HG02798 (cell line): ENCODE measurements around the gene PTK7.
"Not testable (repeated sequence)": the region's sequence is repeated elsewhere in the genome, so short reads cannot be mapped to it uniquely, and the experiment has no call there.

ENCODE experiments used
- ATAC-seq: cut with Tn5 transposase; IDR thresholded peaks from one replicate; pipeline ENCODE4 v1.9.1; 2021; ENCODE audit warnings: mild to moderate bottlenecking; ENCODE audit not compliant: unreplicated experiment, poor library complexity

Gene PTK7

DNA sequence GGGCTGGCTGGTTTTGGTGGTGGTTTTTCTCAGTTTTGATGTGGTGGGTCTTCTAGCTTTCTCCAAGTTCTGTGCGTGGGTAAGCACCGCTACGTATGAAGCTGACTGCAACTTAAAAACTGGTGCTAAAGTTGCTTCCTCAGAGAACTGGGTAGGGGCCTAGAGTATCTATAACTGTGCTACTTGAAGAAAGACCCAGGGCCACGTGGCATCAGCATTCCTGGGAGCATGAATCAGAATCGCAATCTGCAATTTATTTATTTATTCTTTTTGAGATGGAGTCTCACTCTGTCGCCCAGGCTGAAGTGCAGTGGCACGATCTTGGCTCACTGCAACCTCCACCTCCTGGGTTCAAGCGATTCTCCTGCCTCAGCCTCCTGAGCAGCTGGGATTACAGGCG, 5.8 kb downstream of the PTK7 start:
- ATAC-seq = not testable (repeated sequence)

- no peak for ATAC-seq
Measured at GRCh38 chr6:43082806-43083655, 6.9 kb downstream of the PTK7 start.

DNA sequence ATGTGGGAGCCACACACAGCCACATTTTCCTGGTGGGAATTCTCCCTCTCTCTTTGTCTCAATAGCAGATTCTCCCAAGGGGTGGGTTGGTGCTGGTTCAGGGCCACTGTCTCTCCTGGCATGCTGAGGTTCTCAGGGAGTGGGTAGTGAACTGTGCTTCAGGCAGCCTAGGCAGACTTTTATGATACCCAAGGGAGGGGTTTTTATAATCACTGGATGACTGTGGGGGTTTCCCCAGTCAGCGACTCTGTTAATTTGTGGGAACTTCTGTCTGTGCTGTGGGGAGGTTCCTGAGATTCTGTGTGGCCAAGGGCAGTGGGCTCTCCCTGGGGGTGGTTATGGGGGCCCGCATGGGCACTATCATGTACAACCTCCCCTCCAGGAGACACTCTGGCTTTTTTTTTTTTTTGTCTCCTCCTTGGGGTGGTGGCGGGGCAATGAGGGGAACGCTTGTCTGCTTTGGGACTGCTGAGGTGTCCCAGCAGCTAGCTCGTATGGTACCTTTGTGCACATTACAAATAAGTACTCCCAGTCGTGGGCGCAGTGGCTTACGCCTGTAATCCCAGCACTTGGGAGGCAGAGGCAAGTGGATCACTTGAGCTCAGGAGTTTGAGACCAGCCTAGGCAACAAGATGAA, 10.0 kb downstream of the PTK7 start:
- ATAC-seq = no peak

DNA sequence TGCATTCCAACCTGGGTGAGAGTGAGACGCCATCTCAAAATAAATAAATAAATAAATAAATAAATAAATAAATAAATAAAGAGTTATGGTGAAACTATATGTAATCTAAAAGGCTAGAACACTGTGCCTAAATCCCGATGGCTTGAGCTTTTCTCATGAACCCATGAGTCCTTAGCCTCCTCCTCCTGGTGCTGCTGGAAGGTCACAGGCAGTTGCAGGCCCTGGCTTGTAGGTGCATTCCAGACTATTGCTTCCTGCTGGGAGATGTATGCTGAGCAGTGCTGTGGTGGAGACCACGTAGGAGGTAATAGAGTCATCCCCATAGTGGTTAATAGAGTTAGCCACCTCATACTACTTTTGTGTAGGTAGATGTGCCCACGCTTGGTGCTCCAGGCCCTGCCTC, 12.5 kb downstream of the PTK7 start:
- ATAC-seq = no peak

DNA sequence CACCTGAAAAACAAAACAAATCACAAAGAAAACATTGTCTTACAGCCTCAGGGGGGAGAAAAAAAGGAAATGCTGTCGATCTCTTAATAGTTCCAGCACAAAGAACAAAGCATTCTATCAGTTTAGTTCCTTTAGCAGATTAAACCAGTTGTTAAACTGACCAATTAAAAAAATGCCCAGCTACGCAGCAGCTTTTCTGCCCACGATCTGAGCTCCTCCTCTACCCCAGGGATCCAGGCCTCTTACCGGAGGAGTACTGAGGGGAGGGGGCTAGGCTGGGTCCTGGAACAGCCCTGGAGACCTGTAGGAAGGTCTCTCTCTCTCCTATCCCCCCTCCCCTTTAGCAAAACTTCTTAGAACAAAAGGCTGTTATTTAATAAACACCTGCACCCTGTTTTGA, 13.4 kb downstream of the PTK7 start:
- no peak for ATAC-seq

DNA sequence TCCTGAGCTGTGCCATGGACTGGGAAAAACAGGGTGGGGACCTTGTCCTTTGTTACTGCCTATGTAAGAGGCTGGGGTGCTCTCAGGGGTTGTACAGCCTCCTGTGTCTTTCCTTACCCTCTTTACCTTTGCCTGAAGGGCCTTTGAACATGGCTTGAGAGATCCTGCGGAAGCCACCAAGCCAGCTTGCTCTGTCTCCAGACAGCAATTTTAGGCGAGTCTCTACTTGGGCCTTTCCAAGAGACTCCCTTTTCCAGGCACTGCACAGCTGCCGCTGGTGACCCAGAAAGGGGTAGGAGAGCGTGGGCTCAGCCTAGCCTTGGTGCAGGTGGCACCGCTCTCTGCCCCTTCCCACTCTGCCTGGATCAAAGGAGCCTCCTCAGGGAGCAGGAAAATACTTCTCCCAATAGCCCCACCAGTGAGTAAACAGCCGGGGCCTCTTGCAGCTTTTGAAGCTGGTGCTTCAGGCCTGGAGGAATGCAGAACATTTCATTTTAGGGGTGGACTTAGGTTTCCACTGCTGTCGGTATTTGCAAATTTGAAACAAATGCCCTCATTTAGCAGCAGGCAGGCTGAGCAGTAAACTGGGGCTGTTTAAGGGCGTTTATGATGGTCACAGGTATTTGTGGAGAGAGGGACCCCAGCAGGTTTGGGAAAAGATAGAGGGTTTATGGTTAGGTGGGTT, 13.9 kb downstream of the PTK7 start:
- ATAC-seq = no peak

DNA sequence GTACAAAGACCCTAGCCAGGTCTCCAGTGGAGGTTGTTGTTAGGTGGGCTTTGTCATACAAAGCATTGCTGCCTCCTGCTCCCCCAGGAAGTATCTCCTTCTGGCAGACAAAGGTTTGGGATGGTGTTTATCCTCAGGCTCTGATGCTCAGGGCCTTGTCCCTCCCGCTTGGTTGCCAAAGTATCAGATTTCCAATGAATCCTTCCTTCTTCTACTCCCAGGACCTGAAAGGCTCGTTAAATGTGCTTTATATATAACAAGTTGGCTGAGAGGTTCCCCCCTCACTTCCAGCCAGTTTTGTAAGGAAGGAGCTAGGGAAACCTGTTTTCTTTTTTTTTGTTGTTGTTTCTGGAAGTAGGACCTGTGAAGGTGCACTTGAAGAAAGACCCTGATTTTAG, 14.4 kb downstream of the PTK7 start:
- ATAC-seq = no peak

DNA sequence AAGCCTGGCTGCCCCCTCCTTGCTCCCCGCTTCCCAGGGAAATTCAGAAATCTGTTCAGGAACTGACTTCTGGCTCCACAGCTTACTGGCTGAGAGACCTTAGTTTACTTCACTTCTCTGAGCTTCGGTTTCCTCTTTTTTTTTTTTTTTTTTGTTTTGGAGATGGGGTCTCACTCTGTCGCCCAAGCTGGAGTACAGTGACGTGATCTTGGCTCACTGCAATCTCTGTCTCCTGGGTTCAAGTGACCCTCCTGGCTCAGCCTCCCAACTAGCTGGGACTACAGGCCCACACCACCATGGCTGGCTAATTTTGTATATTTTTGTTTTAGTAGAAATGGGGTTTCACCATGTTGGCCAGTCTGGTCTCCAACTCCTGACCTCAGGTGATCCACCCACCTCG, 14.9 kb downstream of the PTK7 start:
- no peak for ATAC-seq

GRCh38 chr6:43091436-43091991, 15.4 kb downstream of the PTK7 start:
- ATAC-seq = no peak

DNA sequence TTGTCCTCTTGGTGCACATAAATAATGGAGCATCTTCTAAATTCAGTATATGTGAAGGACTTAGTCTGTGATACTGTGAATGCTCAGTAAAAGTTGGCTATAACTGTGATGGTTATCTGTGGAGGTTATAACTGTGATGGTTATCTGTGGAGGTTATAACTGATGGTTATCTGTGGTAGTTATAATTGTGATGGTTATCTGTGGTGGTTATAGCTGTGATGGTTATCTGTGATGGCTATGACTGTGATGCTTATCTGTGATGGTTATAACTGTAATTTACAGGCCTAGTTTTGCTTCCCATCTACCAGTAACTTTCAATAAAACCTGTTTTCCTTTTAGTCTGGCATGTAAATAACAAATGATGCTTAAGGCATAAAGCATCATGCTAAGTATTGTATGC, 16.5 kb downstream of the PTK7 start:
- ATAC-seq = no peak

- ATAC-seq = no peak
Measured at GRCh38 chr6:43093436-43094289, 17.5 kb downstream of the PTK7 start.

DNA sequence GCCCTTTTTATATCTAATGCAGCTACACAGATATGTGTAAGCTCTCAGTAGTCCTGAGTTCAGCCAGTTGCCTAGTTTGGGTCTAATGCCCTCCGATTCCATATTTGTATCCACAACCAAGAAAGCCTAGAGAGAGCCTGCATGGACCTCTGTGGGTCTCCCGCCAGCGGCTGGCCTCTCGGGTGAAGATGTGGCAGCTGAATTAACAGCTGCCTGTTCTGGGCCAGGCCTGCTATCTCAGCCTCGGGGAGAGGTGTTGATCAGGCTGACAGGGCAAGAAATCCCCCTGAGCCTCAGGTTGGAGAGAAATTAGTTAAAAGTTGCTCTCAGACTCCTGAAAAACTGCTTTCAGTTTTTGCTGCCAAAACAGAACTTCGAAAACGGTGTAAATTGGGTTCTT, 19.8 kb downstream of the PTK7 start:
- no peak for ATAC-seq

DNA sequence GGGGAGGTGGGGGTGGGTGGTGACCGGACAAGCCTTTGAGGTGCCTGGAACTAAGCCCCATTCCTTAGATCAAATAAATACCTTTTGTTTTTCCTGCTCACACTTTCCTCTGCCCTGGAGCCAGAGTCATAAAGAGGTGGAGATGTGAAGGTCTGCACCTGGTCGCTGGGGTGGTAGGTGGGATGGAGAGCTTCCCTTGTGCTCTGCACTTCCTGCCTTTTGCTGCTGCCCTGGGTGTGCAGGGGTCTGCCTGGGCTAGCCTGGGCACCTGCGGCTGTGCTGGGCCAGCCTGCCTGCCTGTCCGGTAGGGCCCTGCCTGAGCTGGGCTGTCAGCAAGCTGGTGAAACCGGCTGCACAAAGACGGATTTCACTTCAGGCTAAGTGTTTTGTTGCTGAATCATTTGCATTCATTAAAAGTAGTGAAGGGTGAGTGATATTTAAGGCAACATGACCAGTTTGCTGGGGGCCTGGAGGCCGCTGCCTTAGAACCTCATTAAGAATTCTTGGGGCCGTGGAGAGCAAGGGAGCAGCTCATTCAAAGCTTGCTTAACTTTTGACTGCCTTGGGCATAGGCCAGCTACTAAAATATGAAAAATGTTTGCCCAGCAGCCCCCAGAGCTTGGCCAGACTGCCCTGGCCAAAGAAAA, 20.5 kb downstream of the PTK7 start:
- no peak for ATAC-seq

DNA sequence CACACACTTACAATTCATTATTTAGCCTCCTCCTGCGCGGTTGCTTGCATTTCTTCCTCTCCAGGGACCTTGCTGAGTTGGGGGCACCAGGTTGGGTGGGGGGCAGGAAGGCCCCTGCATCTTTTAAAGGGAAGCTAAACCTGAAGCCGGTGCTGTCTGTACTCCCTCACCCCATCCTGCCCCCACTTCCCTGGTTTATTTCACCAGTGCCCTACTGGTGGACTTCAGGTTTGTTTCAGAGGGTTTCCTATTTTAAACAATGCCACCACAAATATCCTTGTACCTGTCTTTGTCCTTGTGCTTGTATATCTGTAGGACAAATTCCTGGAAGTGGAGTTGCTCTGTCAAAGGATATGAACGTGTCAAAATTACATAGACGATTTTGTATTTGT, 21.0 kb downstream of the PTK7 start:
- ATAC-seq = no peak

DNA sequence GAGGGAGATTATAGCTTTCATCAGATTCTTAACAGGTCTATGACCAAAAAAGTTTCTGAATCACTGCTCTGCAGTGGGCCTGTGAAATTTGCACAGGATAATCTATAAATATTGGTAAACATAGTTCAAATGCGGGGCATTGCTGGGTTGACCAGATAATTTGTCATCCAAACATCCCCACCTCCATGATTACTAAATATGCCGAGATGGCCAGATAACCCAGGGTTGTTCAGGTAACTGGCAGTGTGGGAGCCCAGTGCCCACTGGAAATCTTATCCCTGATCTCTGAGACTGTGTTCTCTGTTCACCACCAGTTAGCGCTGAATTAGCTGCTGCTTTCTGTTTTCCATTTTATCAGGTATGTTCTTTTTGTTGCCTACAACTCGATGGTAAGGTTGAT, 21.4 kb downstream of the PTK7 start:
- no peak for ATAC-seq

DNA sequence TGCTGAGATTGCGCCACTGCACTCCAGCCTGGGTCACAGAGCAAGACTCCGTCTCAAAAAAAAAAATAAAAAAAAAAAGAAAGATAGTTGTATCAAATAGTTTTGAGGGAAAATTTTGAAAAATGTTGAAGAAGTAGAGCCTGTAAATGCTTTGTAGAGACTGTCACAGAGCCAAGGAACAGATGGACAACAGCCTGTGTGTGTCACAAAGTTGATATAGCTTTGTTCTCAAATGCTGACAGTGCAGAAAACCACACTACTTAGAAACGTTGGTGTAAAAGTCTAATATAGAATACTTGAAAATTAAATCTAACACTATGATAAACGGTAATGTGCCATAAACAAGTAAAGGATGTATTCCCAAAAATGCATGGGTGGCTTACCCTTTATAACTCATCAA, 25.4 kb downstream of the PTK7 start:
- ATAC-seq = no peak

GRCh38 chr6:43103253-43103876, 27.3 kb downstream of the PTK7 start:
- no peak for ATAC-seq

GRCh38 chr6:43105538-43106222, 29.6 kb downstream of the PTK7 start:
- no peak for ATAC-seq
